ENCODE data around the gene SPSB3.

Gene SPSB3

DNA sequence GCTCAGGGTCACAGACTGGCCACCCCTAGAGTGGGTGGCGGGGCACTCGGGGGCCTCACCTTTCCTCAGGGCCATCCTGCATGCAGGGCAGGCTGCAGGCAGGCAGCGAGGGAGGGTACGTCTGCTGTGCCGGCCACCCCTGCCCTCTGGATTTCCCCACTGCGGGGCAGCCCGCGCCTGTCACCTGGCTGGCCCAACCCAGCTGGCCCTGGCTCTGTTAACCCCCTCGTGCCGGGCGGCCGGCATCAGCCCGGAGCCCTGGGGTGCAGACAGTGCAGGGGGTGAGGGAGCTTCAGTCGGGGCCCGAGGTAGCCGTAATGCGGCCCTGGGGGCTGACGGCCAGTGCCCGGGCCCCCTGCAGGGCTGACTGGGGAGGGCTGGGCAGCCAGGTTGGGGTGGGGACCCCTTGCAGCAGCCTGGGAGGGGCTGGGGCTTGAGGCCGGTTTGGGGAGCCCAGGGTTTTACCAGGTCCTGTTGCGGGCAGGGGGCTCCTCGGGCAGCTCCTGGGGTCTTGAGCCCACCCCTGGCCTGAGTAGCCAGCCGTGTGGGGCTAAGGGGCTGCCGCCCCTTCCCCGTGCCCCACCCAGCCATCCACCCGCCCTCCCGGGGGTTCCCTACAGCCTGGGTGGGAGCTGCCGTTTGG, 11.3 kb upstream of the SPSB3 start, which contains the start of gene IGFALS:
Gene IGFALS (minus strand): TSS at position 128 of the 643 bp plus-strand sequence. CDS start 53 bp downstream, at position 75.
- no peak within 1 kb of the TSS for H3K9ac ChIP-seq (ENCODE audit: low read depth, low read length)
- H3K27ac ChIP-seq (ENCODE audit: low read depth, low read length): no peak within 1 kb of the TSS
- H3K4me1 ChIP-seq (ENCODE audit: control insufficient read depth, insufficient read depth, low read length): no peaks in the 10 kb centered on the region
- H3K9me3 ChIP-seq (ENCODE audit: control insufficient read depth, insufficient read depth, low read length): peaks cover 11% of the 10 kb centered on the region; the same call in 1 of the 2 replicates
- H3K4me3 ChIP-seq (ENCODE audit: low read depth, low read length): no peak within 1 kb of the TSS
- H3K36me3 ChIP-seq (ENCODE audit: control insufficient read depth, insufficient read depth, low read length): peaks cover 6% of the 10 kb centered on the region
- no peaks in the 10 kb centered on the region for H3K27me3 ChIP-seq (ENCODE audit: control insufficient read depth, insufficient read depth, low read length)

DNA sequence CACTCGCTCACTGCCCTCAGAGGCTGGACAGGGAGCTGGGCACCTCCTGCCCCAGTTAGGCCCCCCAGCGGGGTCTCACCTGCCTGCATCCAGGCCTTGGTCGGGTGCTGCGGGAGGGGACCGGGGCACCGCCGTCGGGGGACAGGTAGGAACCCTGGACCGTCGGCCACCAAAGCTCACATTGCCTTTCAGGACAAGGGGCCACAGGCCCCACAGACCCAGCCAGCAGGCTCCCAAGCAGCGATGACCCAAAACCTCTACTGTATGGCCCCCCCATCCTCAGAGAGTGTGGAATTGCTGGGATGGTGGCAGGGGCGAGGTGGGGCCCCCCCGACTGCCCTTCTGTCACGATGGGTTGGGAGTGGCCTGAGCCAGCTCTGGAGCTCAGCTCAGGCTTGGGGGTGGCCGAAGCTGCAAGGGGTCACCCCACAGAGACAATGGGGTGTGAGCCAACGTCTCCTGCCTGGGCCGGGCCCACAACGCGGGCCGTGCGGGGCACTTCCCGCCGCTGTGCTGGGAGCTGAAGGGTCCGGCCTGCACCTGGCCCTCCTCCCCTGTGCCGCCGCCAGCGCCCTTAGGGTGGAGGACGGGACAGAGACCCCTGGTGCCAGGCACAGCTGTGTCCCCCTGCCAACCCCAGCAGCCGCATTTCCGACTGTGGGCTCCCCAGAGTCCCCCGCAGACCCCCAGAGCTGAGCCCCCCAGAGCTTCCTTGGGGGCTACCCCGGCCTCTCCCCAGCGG, 10.6 kb upstream of the SPSB3 start:
- Histone ChIP-seq H3K27me3 (ENCODE audit: control insufficient read depth, insufficient read depth, low read length) (no peaks in the 10 kb centered on the region), H3K9me3 (ENCODE audit: control insufficient read depth, insufficient read depth, low read length) (peaks cover 4% of the 10 kb centered on the region; the same call in 1 of the 2 replicates), H3K27ac (ENCODE audit: low read depth, low read length) (no peak overlapping the region), H3K9ac (ENCODE audit: low read depth, low read length) (no peak overlapping the region), H3K4me1 (ENCODE audit: control insufficient read depth, insufficient read depth, low read length) (no peaks in the 10 kb centered on the region), H3K4me3 (ENCODE audit: low read depth, low read length) (no peak overlapping the region), H3K36me3 (ENCODE audit: control insufficient read depth, insufficient read depth, low read length) (peaks cover 9% of the 10 kb centered on the region)

DNA sequence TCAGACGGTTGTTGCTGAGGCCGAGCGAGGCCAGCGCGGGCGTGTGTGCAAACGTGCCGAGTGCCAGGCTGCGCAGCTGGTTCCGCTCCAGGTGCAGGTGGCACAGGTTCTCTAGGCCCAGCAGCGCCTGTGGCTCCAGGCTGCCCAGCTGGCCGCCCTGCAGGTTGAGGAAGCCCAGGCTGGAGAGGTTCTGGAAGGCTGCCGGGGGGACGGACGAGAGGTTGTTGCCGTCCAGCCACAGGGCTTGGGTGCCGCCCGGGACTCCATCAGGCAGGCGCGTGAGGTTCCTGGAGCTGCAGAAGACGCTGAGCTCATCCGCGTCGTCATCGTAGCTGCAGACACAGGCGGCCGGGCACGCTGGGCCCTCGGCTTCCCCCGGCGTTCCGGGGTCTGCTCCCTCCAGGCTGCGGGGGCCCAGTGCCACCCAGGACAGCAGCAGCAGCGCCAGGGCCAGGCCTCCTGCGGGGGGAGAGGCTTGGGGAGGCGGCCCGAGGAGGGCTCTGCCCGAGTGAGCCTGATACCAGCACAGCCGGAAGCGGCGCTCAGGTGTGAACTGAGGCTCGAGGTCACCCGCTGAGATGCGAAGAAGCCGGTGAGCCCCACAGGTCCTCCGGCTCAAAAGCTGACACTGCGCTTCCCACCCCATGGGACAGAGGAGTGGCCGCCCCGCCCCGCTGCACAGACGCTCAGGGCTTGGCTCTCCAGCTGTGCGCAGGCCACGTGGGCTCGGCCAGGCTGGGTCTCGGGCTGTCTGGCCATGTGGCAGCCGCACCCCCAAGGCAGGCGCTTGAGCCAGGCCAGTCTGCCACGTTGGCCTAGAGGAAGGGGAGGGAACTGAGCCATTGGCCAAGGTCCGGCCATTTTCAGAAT, 9.8 kb upstream of the SPSB3 start:
- Histone ChIP-seq H3K4me3 (ENCODE audit: low read depth, low read length) (no peak overlapping the region), H3K27me3 (ENCODE audit: control insufficient read depth, insufficient read depth, low read length) (no peaks in the 10 kb centered on the region), H3K9ac (ENCODE audit: low read depth, low read length) (no peak overlapping the region), H3K36me3 (ENCODE audit: control insufficient read depth, insufficient read depth, low read length) (peaks cover 12% of the 10 kb centered on the region), H3K9me3 (ENCODE audit: control insufficient read depth, insufficient read depth, low read length) (no peaks in the 10 kb centered on the region; the same call in 1 of the 2 replicates), H3K4me1 (ENCODE audit: control insufficient read depth, insufficient read depth, low read length) (no peaks in the 10 kb centered on the region), H3K27ac (ENCODE audit: low read depth, low read length) (no peak overlapping the region)

DNA sequence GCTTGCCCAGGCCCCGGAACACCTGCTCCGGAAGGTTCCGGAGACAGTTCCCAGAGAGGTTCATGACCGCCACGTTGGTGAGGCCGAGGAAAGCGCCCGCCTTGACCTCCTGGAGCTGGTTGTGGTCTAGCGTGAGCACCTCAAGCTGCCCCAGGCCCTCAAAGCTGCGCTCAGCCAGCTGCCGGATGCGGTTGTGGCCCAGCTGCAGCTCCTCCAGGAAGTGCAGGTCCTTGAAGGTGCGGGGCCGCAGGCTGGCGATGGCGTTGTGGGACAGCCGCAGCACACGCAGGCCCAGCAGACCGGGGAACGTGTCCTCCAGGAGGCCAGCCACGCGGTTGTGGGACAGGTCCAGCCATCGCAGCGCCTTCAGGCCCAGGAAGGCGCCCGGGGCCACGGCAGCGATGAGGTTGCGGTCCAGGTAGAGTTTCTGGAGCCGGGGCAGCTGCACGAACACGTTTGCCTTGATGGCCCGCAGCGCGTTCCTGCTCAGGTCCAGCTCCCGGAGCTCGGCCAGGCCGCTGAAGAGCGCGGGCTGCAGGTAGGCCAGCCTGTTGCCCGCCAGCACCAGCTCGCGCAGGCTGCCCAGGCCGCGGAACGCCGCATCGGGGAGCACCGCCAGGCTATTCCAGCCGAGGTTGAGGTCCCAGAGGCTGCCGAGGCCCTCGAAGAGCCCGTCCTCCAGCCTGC, 9.0 kb upstream of the SPSB3 start:
- H3K9ac ChIP-seq (ENCODE audit: low read depth, low read length): no peak overlapping the region
- no peaks in the 10 kb centered on the region for H3K27me3 ChIP-seq (ENCODE audit: control insufficient read depth, insufficient read depth, low read length)
- H3K9me3 ChIP-seq (ENCODE audit: control insufficient read depth, insufficient read depth, low read length): no peaks in the 10 kb centered on the region
- H3K4me3 ChIP-seq (ENCODE audit: low read depth, low read length): no peak overlapping the region
- no peaks in the 10 kb centered on the region for H3K4me1 ChIP-seq (ENCODE audit: control insufficient read depth, insufficient read depth, low read length)
- peaks cover 15% of the 10 kb centered on the region for H3K36me3 ChIP-seq (ENCODE audit: control insufficient read depth, insufficient read depth, low read length)
- no peak overlapping the region for H3K27ac ChIP-seq (ENCODE audit: low read depth, low read length)

DNA sequence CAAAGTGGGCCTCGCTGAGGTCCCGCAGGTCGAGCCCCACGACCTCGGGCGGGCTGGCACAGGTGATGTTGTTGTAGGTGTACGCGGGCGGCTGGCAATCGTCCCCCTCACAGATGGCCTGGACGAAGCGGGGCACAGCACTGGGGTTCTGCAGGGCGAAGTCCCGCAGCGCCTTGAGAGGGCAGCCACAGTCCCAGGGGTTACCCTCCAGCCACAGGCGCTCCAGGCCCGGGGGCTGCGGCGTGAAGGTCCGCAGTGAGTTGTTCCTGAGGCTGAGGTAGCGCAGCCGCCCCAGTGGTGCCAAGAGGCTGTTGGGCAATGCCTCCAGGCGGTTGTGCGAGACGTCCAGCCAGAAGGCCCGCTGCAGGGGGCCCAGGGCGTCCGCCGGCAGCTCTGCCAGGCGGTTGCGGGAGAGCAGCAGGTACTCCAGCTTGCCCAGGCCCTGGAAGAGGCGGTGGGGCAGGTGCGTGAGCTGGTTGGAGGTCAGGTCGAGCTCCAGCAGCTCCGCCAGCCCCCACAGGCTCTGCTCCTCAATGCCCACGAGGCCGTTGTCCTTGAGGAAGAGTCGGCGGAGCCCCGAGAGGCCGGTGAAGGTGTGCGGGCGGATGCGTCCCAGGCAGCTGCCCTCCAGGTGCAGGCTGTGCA, 8.4 kb upstream of the SPSB3 start:
- no peaks in the 10 kb centered on the region for H3K4me1 ChIP-seq (ENCODE audit: control insufficient read depth, insufficient read depth, low read length)
- no peak overlapping the region for H3K4me3 ChIP-seq (ENCODE audit: low read depth, low read length)
- H3K9ac ChIP-seq (ENCODE audit: low read depth, low read length): no peak overlapping the region
- H3K36me3 ChIP-seq (ENCODE audit: control insufficient read depth, insufficient read depth, low read length): peaks cover 15% of the 10 kb centered on the region
- H3K9me3 ChIP-seq (ENCODE audit: control insufficient read depth, insufficient read depth, low read length): no peaks in the 10 kb centered on the region
- H3K27me3 ChIP-seq (ENCODE audit: control insufficient read depth, insufficient read depth, low read length): no peaks in the 10 kb centered on the region
- no peak overlapping the region for H3K27ac ChIP-seq (ENCODE audit: low read depth, low read length)

DNA sequence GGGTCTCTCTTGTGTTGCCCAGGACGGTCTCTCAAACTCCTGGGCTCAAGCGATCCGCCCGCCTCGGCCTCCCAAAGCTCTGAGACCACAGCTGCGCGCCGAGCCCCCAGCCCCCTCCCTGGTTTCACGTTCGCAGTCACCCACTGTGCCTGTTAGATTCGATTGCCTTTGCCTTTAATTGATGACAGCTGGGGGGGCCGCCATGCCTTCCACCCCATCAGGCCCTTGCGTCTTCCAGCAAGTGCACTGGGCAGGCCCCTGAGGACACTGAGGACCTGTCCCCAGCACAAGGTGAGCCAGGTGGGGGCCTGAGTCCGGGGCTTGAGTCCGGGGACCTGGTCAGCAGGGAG, 7.9 kb upstream of the SPSB3 start:
- Histone ChIP-seq H3K27ac (ENCODE audit: low read depth, low read length) (no peak overlapping the region), H3K4me3 (ENCODE audit: low read depth, low read length) (no peak overlapping the region), H3K9me3 (ENCODE audit: control insufficient read depth, insufficient read depth, low read length) (no peaks in the 10 kb centered on the region), H3K9ac (ENCODE audit: low read depth, low read length) (no peak overlapping the region), H3K27me3 (ENCODE audit: control insufficient read depth, insufficient read depth, low read length) (no peaks in the 10 kb centered on the region), H3K36me3 (ENCODE audit: control insufficient read depth, insufficient read depth, low read length) (peaks cover 18% of the 10 kb centered on the region), H3K4me1 (ENCODE audit: control insufficient read depth, insufficient read depth, low read length) (no peaks in the 10 kb centered on the region)

DNA sequence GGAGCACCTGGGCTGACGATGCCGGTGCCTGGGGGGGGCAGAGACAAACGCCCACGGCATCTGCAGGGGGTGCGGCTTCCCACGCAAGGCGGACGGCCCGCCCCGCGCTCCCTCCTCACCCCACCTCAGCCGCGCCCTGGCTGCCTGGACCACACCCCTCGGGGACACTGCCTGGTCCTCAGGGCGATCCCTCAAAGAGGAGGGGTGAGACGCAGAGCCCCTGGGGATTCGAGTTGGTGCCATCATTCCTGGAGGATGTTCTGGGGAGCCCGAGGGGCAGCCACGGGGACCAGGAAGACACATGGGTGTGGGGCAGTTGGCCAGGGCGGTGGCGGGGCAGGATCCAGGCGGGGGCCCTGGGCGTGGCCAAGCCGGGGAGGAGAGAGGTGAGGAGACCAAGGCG, 7.3 kb upstream of the SPSB3 start:
- Histone ChIP-seq H3K9me3 (ENCODE audit: control insufficient read depth, insufficient read depth, low read length) (no peaks in the 10 kb centered on the region), H3K9ac (ENCODE audit: low read depth, low read length) (no peak overlapping the region), H3K4me3 (ENCODE audit: low read depth, low read length) (no peak overlapping the region), H3K27me3 (ENCODE audit: control insufficient read depth, insufficient read depth, low read length) (no peaks in the 10 kb centered on the region), H3K36me3 (ENCODE audit: control insufficient read depth, insufficient read depth, low read length) (peaks cover 18% of the 10 kb centered on the region), H3K27ac (ENCODE audit: low read depth, low read length) (no peak overlapping the region), H3K4me1 (ENCODE audit: control insufficient read depth, insufficient read depth, low read length) (no peaks in the 10 kb centered on the region)

DNA sequence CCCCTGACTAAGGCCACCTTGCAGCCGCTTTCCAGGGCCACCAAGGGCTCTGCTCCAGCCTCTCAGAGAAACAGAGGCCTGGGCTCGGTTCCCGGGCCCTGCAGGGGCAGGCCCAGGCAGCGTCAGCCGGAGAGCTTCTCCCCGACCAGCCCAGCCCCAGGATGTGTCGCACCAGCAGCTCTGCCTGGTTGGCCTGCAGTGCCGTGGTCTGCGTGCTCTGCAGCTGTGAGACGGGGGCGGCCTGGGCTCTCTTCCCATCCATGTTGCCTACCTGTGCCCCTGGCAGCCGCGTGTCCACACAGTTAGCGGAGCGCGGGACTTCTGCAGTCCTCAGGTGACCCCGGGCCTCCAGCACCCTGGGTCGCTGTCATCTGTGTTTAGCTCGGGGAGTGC, 6.3 kb upstream of the SPSB3 start:
- H3K27me3 ChIP-seq (ENCODE audit: control insufficient read depth, insufficient read depth, low read length): no peaks in the 10 kb centered on the region
- no peaks in the 10 kb centered on the region for H3K4me1 ChIP-seq (ENCODE audit: control insufficient read depth, insufficient read depth, low read length)
- H3K36me3 ChIP-seq (ENCODE audit: control insufficient read depth, insufficient read depth, low read length): peaks cover 18% of the 10 kb centered on the region
- H3K9me3 ChIP-seq (ENCODE audit: control insufficient read depth, insufficient read depth, low read length): no peaks in the 10 kb centered on the region
- H3K27ac ChIP-seq (ENCODE audit: low read depth, low read length): no peak overlapping the region
- no peak overlapping the region for H3K9ac ChIP-seq (ENCODE audit: low read depth, low read length)
- H3K4me3 ChIP-seq (ENCODE audit: low read depth, low read length): no peak overlapping the region

DNA sequence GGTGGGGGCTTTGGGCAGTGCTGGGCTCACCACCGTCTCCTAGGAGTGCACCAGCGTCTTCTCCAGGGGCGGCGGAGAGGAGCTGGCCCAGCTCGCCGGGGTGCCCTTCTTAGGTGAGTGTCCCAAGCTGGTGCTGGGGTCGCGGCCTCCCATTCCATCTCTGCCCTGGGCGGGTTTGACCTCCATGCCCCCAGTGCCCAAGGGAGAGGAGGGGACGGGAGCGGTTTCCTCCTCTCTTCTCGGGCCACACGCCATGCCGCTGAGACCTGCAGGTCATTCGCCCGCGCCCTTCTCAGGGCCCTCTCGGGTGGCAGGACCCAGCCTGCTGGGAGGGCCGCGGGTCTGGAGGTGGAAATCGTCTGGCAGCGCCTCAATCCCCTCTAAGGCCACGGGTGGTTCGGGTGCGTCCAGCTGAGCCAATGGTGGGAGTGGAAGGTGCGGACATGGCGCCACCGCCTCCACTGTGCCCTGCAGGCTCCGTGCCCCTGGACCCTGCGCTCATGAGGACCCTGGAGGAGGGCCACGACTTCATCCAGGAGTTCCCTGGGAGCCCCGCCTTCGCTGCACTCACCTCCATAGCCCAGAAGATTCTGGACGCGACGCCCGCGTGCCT, 5.8 kb upstream of the SPSB3 start:
- H3K4me1 ChIP-seq (ENCODE audit: control insufficient read depth, insufficient read depth, low read length): no peaks in the 10 kb centered on the region
- H3K36me3 ChIP-seq (ENCODE audit: control insufficient read depth, insufficient read depth, low read length): peaks cover 18% of the 10 kb centered on the region

More for the DNA sequence above, 5.8 kb upstream of the SPSB3 start:
- Histone ChIP-seq H3K9me3 (ENCODE audit: control insufficient read depth, insufficient read depth, low read length) (no peaks in the 10 kb centered on the region), H3K4me3 (ENCODE audit: low read depth, low read length) (no peak overlapping the region), H3K27me3 (ENCODE audit: control insufficient read depth, insufficient read depth, low read length) (no peaks in the 10 kb centered on the region), H3K27ac (ENCODE audit: low read depth, low read length) (no peak overlapping the region), H3K9ac (ENCODE audit: low read depth, low read length) (no peak overlapping the region)
